HepG2 (cell line): Measurements from ENCODE around the gene RAB6B. TPM values are rescaled to one million over a fixed set of nuclear protein-coding genes. Genes with fewer than 3 reads are reported as not detected.

Source experiments
- ATAC-seq: fragments of 200-7000 bp; cut with Tn5 transposase; 3 replicates; pipeline ENCODE4 v1.9.1; 2020; ENCODE audit warnings: mild to moderate bottlenecking, moderate library complexity
- BruUV-seq: library from RNA; stranded (reverse); fragments of 400-500 nt; replicated peaks from 2 replicates; lab custom pipeline; 2021; lab: Mats Ljungman, UMichigan
- CTCF ChIA-PET: fragments of 300-600 bp; formaldehyde crosslinking; extraction: SDS; loops from one replicate; lab custom pipeline; 2021; ENCODE audit warnings: low total read pairs, inconsistent platforms, low intra/inter-chr PET ratio; lab: Yijun Ruan, JAX
- POLR2A ChIA-PET: fragments of 350-600 bp; sonication (Branson Sonifier 250); formaldehyde crosslinking; loops from one replicate; lab custom pipeline; 2020; ENCODE audit warnings: antibody characterized with exemption, inconsistent platforms; lab: Yijun Ruan, JAX
- DNase-seq: peaks from one replicate; pipeline ENCODE4 v3.0.0-alpha.2; 2015; ENCODE audit warnings: low spot score
- FAIRE-seq: peaks from 3 replicates; lab custom pipeline; 2011; peaks lifted over from hg19 to GRCh38; lab: Jason Lieb, UNC
- H2AFZ ChIP-seq: one replicate; pipeline ENCODE4 v1.6.1; 2011; ENCODE audit warnings: low read length, inconsistent platforms
- H3K27ac ChIP-seq: fragments of 300-600 bp; 3 replicates; pipeline ENCODE4 v1.8.0; 2011; ENCODE audit warnings: mixed run types, mild to moderate bottlenecking, mixed read lengths, low read length, inconsistent platforms; ENCODE audit not compliant: insufficient read depth; ENCODE audit errors: extremely low read length
- H3K27me3 ChIP-seq, 2 experiments: fragments of 200-600 bp in 1 of 2; 2 replicates in 1 of 2; 3 replicates in 1 of 2; pipeline versions ENCODE4 v1.6.0 to v1.8.0; 2011; ENCODE audit warnings: low read length in 2 of 2, mild to moderate bottlenecking in 2 of 2, moderate library complexity in 2 of 2, inconsistent platforms in 1 of 2; ENCODE audit not compliant: insufficient read depth in 2 of 2, control insufficient read depth in 1 of 2
- H3K36me3 ChIP-seq, 2 experiments: fragments of 200-600 bp in 1 of 2; replicated peaks in 1 of 2; 2 replicates in 1 of 2; 3 replicates in 1 of 2; pipeline versions ENCODE4 v1.5.1 to v1.8.0; 2011; ENCODE audit warnings: low read length in 2 of 2, inconsistent platforms in 1 of 2; ENCODE audit not compliant: insufficient read depth in 2 of 2, control insufficient read depth in 1 of 2
- H3K4me1 ChIP-seq: 2 replicates; pipeline ENCODE4 v1.5.1; 2012; ENCODE audit warnings: low read length, inconsistent platforms; ENCODE audit not compliant: insufficient read depth
- H3K4me2 ChIP-seq: 2 replicates; pipeline ENCODE4 v1.6.0; 2011; ENCODE audit warnings: low read depth, low read length, inconsistent platforms
- H3K4me3 ChIP-seq, 3 experiments: fragments of 200-600 bp in 1 of 3; sonication (generic), shearing (Covaris generic) in 1 of 3; replicated peaks in 1 of 3; 2 replicates each; pipeline ENCODE4 v1.5.1; 2011 to 2016; ENCODE audit warnings: low read length in 3 of 3, inconsistent platforms in 2 of 3, low read depth in 2 of 3, mild to moderate bottlenecking in 2 of 3, control low read depth in 1 of 3, mixed read lengths in 1 of 3; ENCODE audit not compliant: insufficient read depth in 1 of 3
- H3K79me2 ChIP-seq: one replicate; pipeline ENCODE4 v1.6.1; 2011; ENCODE audit warnings: low read length, inconsistent platforms; ENCODE audit not compliant: insufficient read depth
- H3K9ac ChIP-seq: 2 replicates; pipeline ENCODE4 v1.6.0; 2011; ENCODE audit warnings: mild to moderate bottlenecking, low read depth, low read length, inconsistent platforms; ENCODE audit not compliant: insufficient read depth
- H3K9me3 ChIP-seq: 2 replicates; pipeline ENCODE4 v1.5.1; 2012; ENCODE audit warnings: mild to moderate bottlenecking, low read length
- H4K20me1 ChIP-seq: 2 replicates; pipeline ENCODE4 v1.6.0; 2011; ENCODE audit warnings: inconsistent platforms, mild to moderate bottlenecking, low read length, moderate library complexity; ENCODE audit not compliant: insufficient read depth
- ARNTL ChIP-seq: sonication (generic); formaldehyde crosslinking; IDR thresholded peaks from 2 replicates; pipeline ENCODE4 v1.4.0; 2020; ENCODE audit warnings: mild to moderate bottlenecking, missing genetic modification reagents
- CREM ChIP-seq, 2 experiments: sonication (generic) in 1 of 2; formaldehyde crosslinking in 1 of 2; IDR thresholded peaks; 2 replicates each; pipeline versions ENCODE4 v1.4.0 to v1.6.1; 2016 to 2020; ENCODE audit warnings: antibody characterized with exemption in 1 of 2, mild to moderate bottlenecking in 1 of 2, missing genetic modification reagents in 1 of 2
- FOSL2 ChIP-seq: sonication (generic); formaldehyde crosslinking; IDR thresholded peaks from 2 replicates; pipeline ENCODE4 v1.4.0; 2020; ENCODE audit warnings: missing genetic modification reagents
- GZF1 ChIP-seq: sonication (generic); formaldehyde crosslinking; IDR thresholded peaks from 2 replicates; pipeline ENCODE4 v1.5.1; 2020; ENCODE audit warnings: mild to moderate bottlenecking, missing genetic modification reagents
- HIVEP1 ChIP-seq: sonication (generic); formaldehyde crosslinking; IDR thresholded peaks from 2 replicates; pipeline ENCODE4 v1.4.0; 2020; ENCODE audit warnings: mild to moderate bottlenecking, missing genetic modification reagents
- JUND ChIP-seq: sonication (generic); formaldehyde crosslinking; IDR thresholded peaks from 2 replicates; pipeline ENCODE4 v1.8.0; 2022; ENCODE audit warnings: mild to moderate bottlenecking, missing genetic modification reagents
- MTA1 ChIP-seq: sonication (generic); formaldehyde crosslinking; IDR thresholded peaks from 2 replicates; pipeline ENCODE4 v1.4.0; 2020; ENCODE audit warnings: missing genetic modification reagents, mild to moderate bottlenecking, borderline replicate concordance
- REL ChIP-seq: sonication (generic); formaldehyde crosslinking; conservative IDR thresholded peaks from 2 replicates; pipeline ENCODE4 v1.8.0; 2022; ENCODE audit warnings: mild to moderate bottlenecking, missing genetic modification reagents, moderate library complexity
- SP2 ChIP-seq: sonication (generic); formaldehyde crosslinking; IDR thresholded peaks from 2 replicates; pipeline ENCODE4 v1.5.1; 2020; ENCODE audit warnings: mild to moderate bottlenecking, missing genetic modification reagents
- ZFP36L1 ChIP-seq: sonication (generic); formaldehyde crosslinking; IDR thresholded peaks from 2 replicates; pipeline ENCODE4 v1.8.0; 2022; ENCODE audit warnings: mild to moderate bottlenecking, missing genetic modification reagents, moderate library complexity
- ZFX ChIP-seq: sonication (generic); formaldehyde crosslinking; IDR thresholded peaks from 2 replicates; pipeline ENCODE4 v1.4.0; 2020; ENCODE audit warnings: mild to moderate bottlenecking, low read depth, missing genetic modification reagents, moderate library complexity
- ZNF138 ChIP-seq: sonication (generic); formaldehyde crosslinking; IDR thresholded peaks from 2 replicates; pipeline ENCODE4 v1.5.0; 2020; ENCODE audit warnings: mild to moderate bottlenecking, low read depth, missing genetic modification reagents
- ZNF264 ChIP-seq: sonication (generic); formaldehyde crosslinking; IDR thresholded peaks from 2 replicates; pipeline ENCODE4 v1.4.0; 2020; ENCODE audit warnings: missing genetic modification reagents
- ZNF510 ChIP-seq: sonication (generic); formaldehyde crosslinking; IDR thresholded peaks from 2 replicates; pipeline ENCODE4 v1.4.0; 2020; ENCODE audit warnings: low read depth, mild to moderate bottlenecking, missing genetic modification reagents
- ZNF660 ChIP-seq: sonication (generic); formaldehyde crosslinking; IDR thresholded peaks from 2 replicates; pipeline ENCODE4 v1.5.1; 2020; ENCODE audit warnings: mild to moderate bottlenecking, low read depth, missing genetic modification reagents, borderline replicate concordance
- ZNF7 ChIP-seq: IDR thresholded peaks from 2 replicates; pipeline ENCODE4 v1.6.1; 2016; ENCODE audit warnings: missing biosample characterization, missing genetic modification reagents
- ZNF703 ChIP-seq: sonication (generic); formaldehyde crosslinking; IDR thresholded peaks from 2 replicates; pipeline ENCODE4 v1.5.1; 2020; ENCODE audit warnings: missing genetic modification reagents, mild to moderate bottlenecking, moderate library complexity, borderline replicate concordance
- ZSCAN22 ChIP-seq: sonication (generic); formaldehyde crosslinking; IDR thresholded peaks from 2 replicates; pipeline ENCODE4 v1.4.0; 2020; ENCODE audit warnings: mild to moderate bottlenecking, missing genetic modification reagents
- WGBS: methylation state at CpG from one replicate; pipeline ENCODE4 v1.1.6; 2017; ENCODE audit warnings: low lambda C conversion rate; 5-methylcytosine and 5-hydroxymethylcytosine counted together
- in situ Hi-C: cut with HindIII; loops from 2 replicates; pipeline ENCODE4 v1.10.0; 2017; ENCODE audit warnings: low pct_unique_long_range_greater_than_20kb; ENCODE audit not compliant: extremely low pct_ligation_motif_present
- intact Hi-C: fragments of 100-400 bp; cut with micrococcal nuclease; formaldehyde crosslinking; loops from one replicate; pipeline ENCODE4 v1.10.0; 2022; ENCODE audit not compliant: unreplicated experiment
- polyA plus RNA-seq, 8 experiments: library from polyadenylated mRNA; depleted of rRNA in 3 of 8; stranded (reverse) in 7 of 8; unstranded in 1 of 8; fragments of >200 nt; fragmentation: Illumina TruSeq in 4 of 8; extraction: Trizol in 4 of 8; gene quantifications; 2 replicates each; pipeline versions ENCODE4 v1.2.1 to v1.2.3, GENCODE V29; 2011 to 2016; ENCODE audit warnings: low read depth in 4 of 8, missing spikeins in 1 of 8, mixed read lengths in 1 of 8; ENCODE audit not compliant: insufficient read depth in 1 of 8
- total RNA-seq, 5 experiments: library from RNA; depleted of rRNA; stranded (reverse); fragments of >200 nt; fragmentation: Illumina TruSeq; extraction: Trizol; gene quantifications; 2 replicates each; pipeline ENCODE4 v1.2.3, GENCODE V29; 2016; ENCODE audit warnings: low read depth in 1 of 5

The RAB6B gene
- total and polyA plus RNA-seq, 2 of the 13 experiments (the other 11 are each of a cell fraction or from before 2014, with no cell fraction given): 0.16 TPM; not detected in 1

DNA sequence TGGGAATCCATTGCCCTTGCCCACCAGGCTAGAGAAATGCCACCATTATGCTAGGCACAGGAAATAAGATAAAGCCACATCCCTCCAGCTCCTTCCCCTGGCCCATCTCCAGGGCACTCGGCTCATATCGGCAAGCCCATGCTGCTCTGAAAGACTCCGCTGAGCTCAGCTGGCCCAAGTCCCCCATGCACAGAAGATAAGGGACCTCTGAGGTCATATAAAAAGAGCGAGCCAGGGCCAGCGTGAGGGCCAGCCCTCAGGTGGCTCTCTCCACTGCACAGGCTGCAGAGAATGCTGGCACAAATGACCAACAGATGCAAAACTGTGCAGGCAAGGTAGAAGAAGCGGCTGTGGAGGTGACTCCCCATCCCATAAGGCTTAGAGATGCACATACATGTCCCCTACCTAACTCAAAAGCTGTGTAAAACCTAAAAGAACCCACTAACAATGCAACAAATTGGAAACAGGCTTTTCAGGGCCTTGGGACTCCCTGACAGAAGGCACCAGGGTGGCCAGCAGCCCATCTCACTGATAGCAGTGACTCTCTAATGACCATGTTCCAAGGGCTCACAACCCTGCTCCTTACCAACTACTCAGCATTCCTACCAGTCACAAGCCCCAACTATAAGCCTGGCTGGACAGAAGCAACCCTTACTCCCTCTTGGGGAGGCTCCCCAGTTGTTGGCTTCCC lies 3.0 kb downstream of the RAB6B start:
- intact Hi-C loops (no loop called here), in situ Hi-C loops (no loop called here)
- TF ChIP-seq SP2 (no peak), ZSCAN22 (CRISPR knock-in tag) (no peak), FOSL2 (CRISPR knock-in tag) (no peak), GZF1 (no peak), ARNTL (CRISPR knock-in tag) (no peak), MTA1 (no peak)
- H3K9me3 ChIP-seq: no peaks in the 10 kb centered on the region
- no peak overlapping the region for H3K4me3 ChIP-seq
- ChIA-PET POLR2A (no interaction called here), CTCF (no interaction called here)
- H3K27me3 ChIP-seq: peaks cover 9 to 61% of the 10 kb centered on the region in 2 experiments; a peak in 4 of 5 replicates
- H3K79me2 ChIP-seq: no peaks in the 10 kb centered on the region
- H3K36me3 ChIP-seq: no peaks in the 10 kb centered on the region
- no peak overlapping the region for H3K4me2 ChIP-seq
- WGBS: 0% methylated on average over 1 of the region's 6 CpGs
- H3K4me1 ChIP-seq: no peaks in the 10 kb centered on the region
- no peak overlapping the region for H3K27ac ChIP-seq
- no peak overlapping the region for H3K9ac ChIP-seq
- no TSS peak for BruUV-seq
- ATAC-seq: no peak
- no peak overlapping the region for H2AFZ ChIP-seq
- no peaks in the 10 kb centered on the region for H4K20me1 ChIP-seq
- DNase-seq: no peak
- FAIRE-seq: no peak

- intact Hi-C loops (no loop called here), in situ Hi-C loops (no loop called here)
- FAIRE-seq (no peak), ATAC-seq (no peak), DNase-seq (no peak)
- ChIA-PET CTCF (no interaction called here), POLR2A (no interaction called here)
- H2AFZ ChIP-seq: no peak overlapping the region
- 39% methylated on average over 9 of the region's 11 CpGs for WGBS
- H3K4me1 ChIP-seq: no peaks in the 10 kb centered on the region
- peaks cover 9 to 57% of the 10 kb centered on the region in 2 experiments; a peak in 4 of 5 replicates for H3K27me3 ChIP-seq
- H3K9me3 ChIP-seq: no peaks in the 10 kb centered on the region
- no peaks in the 10 kb centered on the region for H4K20me1 ChIP-seq
- no peak overlapping the region for H3K4me3 ChIP-seq
- no peak overlapping the region for H3K4me2 ChIP-seq
- BruUV-seq: no TSS peak
- no peak overlapping the region for H3K9ac ChIP-seq
- H3K36me3 ChIP-seq: no peaks in the 10 kb centered on the region
- H3K79me2 ChIP-seq: no peaks in the 10 kb centered on the region
- no peak overlapping the region for H3K27ac ChIP-seq
- TF ChIP-seq ZNF703 (CRISPR knock-in tag) (no peak), CREM (IDR thresholded peaks at IDR 0.05) (no peak), CREM (CRISPR knock-in tag; IDR thresholded peaks at IDR 0.05) (no peak), ZNF660 (no peak), ZFX (CRISPR knock-in tag) (no peak), HIVEP1 (CRISPR knock-in tag) (no peak), ZNF7 (no peak), ZNF510 (CRISPR knock-in tag) (no peak), JUND (CRISPR knock-in tag) (no peak), ZNF264 (CRISPR knock-in tag) (no peak), ZFP36L1 (no peak), ZNF138 (CRISPR knock-in tag) (no peak), REL (no peak)
Observed at GRCh38 chr3:133891662-133892378, 3.9 kb downstream of the RAB6B start.
